CD14-positive monocyte (primary cell): ENCODE results near the gene MT2A. TPM values are rescaled to one million over a fixed set of nuclear protein-coding genes. Genes with fewer than 3 reads are reported as not detected.

ENCODE experiments used
- DNase-seq, 3 donors: peaks; one replicate each; pipeline ENCODE4 v3.0.0-alpha.2; 2011 to 2022
- H2AFZ ChIP-seq: 2 replicates; pipeline ENCODE4 v1.6.0; 2012; ENCODE audit warnings: mild to moderate bottlenecking, low read depth, low read length, inconsistent platforms; ENCODE audit not compliant: insufficient read depth, poor library complexity, severe bottlenecking
- H3K27ac ChIP-seq, 2 donors: 1 replicate in 1 of 2; 2 replicates in 1 of 2; pipeline ENCODE4 v1.5.1; 2012 to 2013; ENCODE audit warnings: low read length in 2 of 2, control low read depth in 1 of 2, inconsistent platforms in 1 of 2, low read depth in 1 of 2, mild to moderate bottlenecking in 1 of 2
- H3K27me3 ChIP-seq, 2 donors: one replicate each; pipeline versions ENCODE4 v1.6.0 to v1.6.1; 2011 to 2013; ENCODE audit warnings: low read length in 2 of 2; ENCODE audit not compliant: control insufficient read depth in 2 of 2, insufficient read depth in 2 of 2
- H3K36me3 ChIP-seq, 2 donors: replicated peaks in 1 of 2; 1 replicate in 1 of 2; 2 replicates in 1 of 2; pipeline versions ENCODE4 v1.5.1 to v1.6.1; 2012 to 2013; ENCODE audit warnings: low read length in 2 of 2, control low read depth in 1 of 2, inconsistent platforms in 1 of 2, mild to moderate bottlenecking in 1 of 2; ENCODE audit not compliant: insufficient read depth in 2 of 2, control insufficient read depth in 1 of 2
- H3K4me1 ChIP-seq, 2 donors: 1 replicate in 1 of 2; 2 replicates in 1 of 2; pipeline versions ENCODE4 v1.5.1 to v1.6.1; 2012 to 2013; ENCODE audit warnings: low read length in 2 of 2, control low read depth in 1 of 2, inconsistent platforms in 1 of 2, mild to moderate bottlenecking in 1 of 2, moderate library complexity in 1 of 2; ENCODE audit not compliant: insufficient read depth in 2 of 2, control insufficient read depth in 1 of 2
- H3K4me2 ChIP-seq: replicated peaks from 2 replicates; pipeline ENCODE3; 2012; ENCODE audit warnings: low read length, moderate library complexity, mild to moderate bottlenecking; ENCODE audit not compliant: poor library complexity, severe bottlenecking; ENCODE audit errors: extremely low read depth
- H3K4me3 ChIP-seq, 3 experiments: fragments of 200-600 bp in 1 of 3; sonication (generic) in 1 of 3; replicated peaks in 1 of 3; 1 replicate in 2 of 3; 2 replicates in 1 of 3; pipeline ENCODE4 v1.5.1; 2011 to 2013; ENCODE audit warnings: low read length in 3 of 3, mild to moderate bottlenecking in 3 of 3, control low read depth in 2 of 3, low read depth in 2 of 3, inconsistent platforms in 1 of 3, moderate library complexity in 1 of 3
- H3K79me2 ChIP-seq: 2 replicates; pipeline ENCODE4 v1.6.0; 2012; ENCODE audit warnings: mild to moderate bottlenecking, control low read depth, inconsistent platforms, low read length, moderate library complexity; ENCODE audit not compliant: insufficient read depth
- H3K9ac ChIP-seq: 2 replicates; pipeline ENCODE4 v1.6.0; 2017; ENCODE audit warnings: low read length, mild to moderate bottlenecking; ENCODE audit not compliant: insufficient read depth, poor library complexity, severe bottlenecking
- H3K9me3 ChIP-seq, 2 donors: replicated peaks in 1 of 2; 1 replicate in 1 of 2; 2 replicates in 1 of 2; pipeline versions ENCODE4 v1.5.1 to v1.6.1; 2012 to 2013; ENCODE audit warnings: low read length in 2 of 2, control low read depth in 1 of 2; ENCODE audit not compliant: control insufficient read depth in 1 of 2, insufficient read depth in 1 of 2
- H4K20me1 ChIP-seq: 2 replicates; pipeline ENCODE4 v1.6.0; 2012; ENCODE audit warnings: mild to moderate bottlenecking, low read length, control low read depth, moderate library complexity; ENCODE audit not compliant: insufficient read depth
- H3K27ac Mint-ChIP-seq, 7 donors: one replicate each; pipeline ENCODE4 v1.8.0; 2020; ENCODE audit warnings: mild to moderate bottlenecking in 7 of 7, mixed read lengths in 7 of 7, moderate library complexity in 6 of 7, inconsistent platforms in 2 of 7
- H3K27me3 Mint-ChIP-seq, 3 donors: one replicate each; pipeline ENCODE4 v1.8.0; 2021 to 2022; ENCODE audit warnings: low read depth in 3 of 3, mild to moderate bottlenecking in 3 of 3, mixed read lengths in 3 of 3, moderate library complexity in 3 of 3, inconsistent platforms in 1 of 3
- H3K36me3 Mint-ChIP-seq, 2 donors: one replicate each; pipeline ENCODE4 v1.8.0; 2020; ENCODE audit warnings: mixed read lengths in 2 of 2, inconsistent platforms in 1 of 2, mild to moderate bottlenecking in 1 of 2
- H3K4me1 Mint-ChIP-seq: one replicate; pipeline ENCODE4 v1.8.0; 2020; ENCODE audit warnings: mild to moderate bottlenecking, mixed read lengths
- H3K4me3 Mint-ChIP-seq, 2 donors: one replicate each; pipeline ENCODE4 v1.8.0; 2020; ENCODE audit warnings: mild to moderate bottlenecking in 2 of 2, mixed read lengths in 2 of 2, moderate library complexity in 1 of 2
- H3K9me3 Mint-ChIP-seq, 7 donors: one replicate each; pipeline ENCODE4 v1.8.0; 2020 to 2022; ENCODE audit warnings: mixed read lengths in 7 of 7, mild to moderate bottlenecking in 6 of 7, moderate library complexity in 6 of 7, inconsistent platforms in 2 of 7
- CTCF ChIP-seq: fragments of 200-600 bp; IDR thresholded peaks from one replicate; pipeline ENCODE4 v1.8.0; 2022; ENCODE audit warnings: antibody characterized with exemption, mild to moderate bottlenecking
- WGBS: methylation state at CpG from one replicate; pipeline ENCODE4 v1.1.5; 2013; ENCODE audit warnings: missing lambda C conversion rate; ENCODE audit not compliant: insufficient coverage; 5-methylcytosine and 5-hydroxymethylcytosine counted together
- intact Hi-C, 2 donors: fragments of 100-400 bp; cut with micrococcal nuclease; formaldehyde crosslinking; loops; one replicate each; pipeline versions ENCODE4 v1.15.0 to v1.15.1; 2023
- polyA plus RNA-seq, 3 donors: library from polyadenylated mRNA; depleted of rRNA in 1 of 3; unstranded in 2 of 3; stranded (reverse) in 1 of 3; fragments of 300-500 nt in 2 of 3; fragments of >200 nt in 1 of 3; fragmentation: Illumina TruSeq in 2 of 3; gene quantifications; 1 replicate in 2 of 3; 2 replicates in 1 of 3; pipeline ENCODE4 v1.2.3, GENCODE V29; 2012 to 2021

MT2A gene
- polyA plus RNA-seq, 3 donors: 26.8 to 228 (median 126) TPM

GRCh38 chr16:56639045-56639444 lies 30.7 kb downstream of the MT2A start:
- peaks cover 0 to 12% (median 9%) of the 10 kb centered on the region in 7 donors for H3K9me3 Mint-ChIP-seq
- TF ChIP-seq CTCF: no peak
- H3K4me3 Mint-ChIP-seq: peak overlapping the region in 1 of 2 donors; percentile 91
- intact Hi-C loops: no loop called here
- Histone ChIP-seq H2AFZ (no peak overlapping the region), H3K79me2 (no peaks in the 10 kb centered on the region), H3K4me1 (peaks cover 10 to 15% of the 10 kb centered on the region in 2 donors), H3K9me3 (peaks cover 0 to 48% of the 10 kb centered on the region in 2 donors), H3K27ac (no peak overlapping the region), H4K20me1 (no peaks in the 10 kb centered on the region), H3K9ac (no peak overlapping the region), H3K27me3 (peaks cover 91 to 99% of the 10 kb centered on the region in 2 donors), H3K4me3 (no peak overlapping the region), H3K4me2 (no peak overlapping the region), H3K36me3 (no peaks in the 10 kb centered on the region)
- no peak overlapping the region for H3K27ac Mint-ChIP-seq
- WGBS: no CpG with 5 or more reads among the region's 1 CpG
- DNase-seq: no peak
- peaks cover 0 to 5% of the 10 kb centered on the region in 2 donors for H3K36me3 Mint-ChIP-seq
- H3K27me3 Mint-ChIP-seq: peaks cover 89 to 99% (median 97%) of the 10 kb centered on the region in 3 donors
- H3K4me1 Mint-ChIP-seq: peaks cover 27% of the 10 kb centered on the region

- H3K27me3 ChIP-seq: peaks cover 85 to 99% of the 10 kb centered on the region in 2 donors
Observed at GRCh38 chr16:56640076-56640475, 31.7 kb downstream of the MT2A start.

More at GRCh38 chr16:56640076-56640475, 31.7 kb downstream of the MT2A start:
- Mint-ChIP-seq H3K27ac (no peak overlapping the region), H3K9me3 (peaks cover 0 to 8% (median 3%) of the 10 kb centered on the region in 7 donors), H3K4me3 (peak overlapping the region in 1 of 2 donors; percentile 36), H3K36me3 (peaks cover 0 to under 1% of the 10 kb centered on the region in 2 donors), H3K4me1 (peaks cover 25% of the 10 kb centered on the region), H3K27me3 (peaks cover 88 to 99% (median 96%) of the 10 kb centered on the region in 3 donors)
- H3K9me3 ChIP-seq: peaks cover 0 to 37% of the 10 kb centered on the region in 2 donors
- H3K79me2 ChIP-seq: no peaks in the 10 kb centered on the region
- no peak overlapping the region for H3K4me2 ChIP-seq
- no peaks in the 10 kb centered on the region for H3K36me3 ChIP-seq
- no peak overlapping the region for H3K9ac ChIP-seq
- H4K20me1 ChIP-seq: no peaks in the 10 kb centered on the region
- H3K27ac ChIP-seq: no peak overlapping the region
- TF ChIP-seq CTCF: no peak
- H2AFZ ChIP-seq: no peak overlapping the region
- intact Hi-C loops: no loop called here
- DNase-seq: no peak
- no CpG with 5 or more reads among the region's 1 CpG for WGBS
- no peak overlapping the region for H3K4me3 ChIP-seq
- peaks cover 10 to 15% of the 10 kb centered on the region in 2 donors for H3K4me1 ChIP-seq
